OCI-LY1 (cell line): ENCODE results near the gene AATK.

ENCODE experiments used
- CTCF ChIP-seq: fragments of 200-600 bp; sonication (generic), shearing (Covaris generic); IDR thresholded peaks from 2 replicates; pipeline ENCODE4 v1.5.1; 2017; ENCODE audit warnings: mild to moderate bottlenecking, antibody characterized with exemption, low read length, moderate library complexity, mixed read lengths
- EZH2 ChIP-seq: fragments of 200-600 bp; sonication (generic), shearing (Covaris generic); IDR thresholded peaks from 2 replicates; pipeline ENCODE4 v1.8.0; 2017; ENCODE audit warnings: borderline replicate concordance, mixed run types, mild to moderate bottlenecking, antibody characterized with exemption, low read length, moderate library complexity, mixed read lengths

DNA sequence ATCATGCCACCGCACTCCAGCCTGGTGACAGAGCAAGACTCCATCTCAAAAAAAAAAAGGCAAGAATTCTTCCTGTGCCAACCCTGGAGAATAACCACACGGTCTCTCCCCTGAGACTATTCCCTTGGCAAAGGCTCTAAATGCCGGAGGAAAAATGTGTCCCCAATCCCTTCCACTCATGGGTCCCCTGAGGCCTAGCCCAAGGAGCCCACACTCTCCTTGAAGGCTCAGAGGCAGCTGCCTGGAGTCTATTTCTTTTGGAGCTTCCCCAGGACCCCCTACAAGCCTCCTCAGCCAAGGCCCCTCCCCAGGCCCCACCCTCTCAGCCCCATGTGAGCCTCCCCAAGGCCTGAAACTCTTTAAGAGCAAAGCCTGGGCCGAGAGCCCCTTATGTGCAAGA is 40.1 kb upstream of the AATK start:
- TF ChIP-seq CTCF (no peak), EZH2 (no peak)
